CD14-positive monocyte (primary cell): ENCODE measurements around the gene BCL3. TPM values are rescaled to one million over a fixed set of nuclear protein-coding genes. Genes with fewer than 3 reads are reported as not detected.
A peak's percentile ranks its signal among the peaks of the same experiment; 100 is the strongest.

Experiments used
- DNase-seq, 3 donors: peaks; one replicate each; pipeline ENCODE4 v3.0.0-alpha.2; 2011 to 2022
- H2AFZ ChIP-seq: 2 replicates; pipeline ENCODE4 v1.6.0; 2012; ENCODE audit warnings: mild to moderate bottlenecking, low read depth, low read length, inconsistent platforms; ENCODE audit not compliant: insufficient read depth, poor library complexity, severe bottlenecking
- H3K27ac ChIP-seq, 2 donors: 1 replicate in 1 of 2; 2 replicates in 1 of 2; pipeline ENCODE4 v1.5.1; 2012 to 2013; ENCODE audit warnings: low read length in 2 of 2, control low read depth in 1 of 2, inconsistent platforms in 1 of 2, low read depth in 1 of 2, mild to moderate bottlenecking in 1 of 2
- H3K27me3 ChIP-seq, 2 donors: one replicate each; pipeline versions ENCODE4 v1.6.0 to v1.6.1; 2011 to 2013; ENCODE audit warnings: low read length in 2 of 2; ENCODE audit not compliant: control insufficient read depth in 2 of 2, insufficient read depth in 2 of 2
- H3K36me3 ChIP-seq, 2 donors: replicated peaks in 1 of 2; 1 replicate in 1 of 2; 2 replicates in 1 of 2; pipeline versions ENCODE4 v1.5.1 to v1.6.1; 2012 to 2013; ENCODE audit warnings: low read length in 2 of 2, control low read depth in 1 of 2, inconsistent platforms in 1 of 2, mild to moderate bottlenecking in 1 of 2; ENCODE audit not compliant: insufficient read depth in 2 of 2, control insufficient read depth in 1 of 2
- H3K4me1 ChIP-seq, 2 donors: 1 replicate in 1 of 2; 2 replicates in 1 of 2; pipeline versions ENCODE4 v1.5.1 to v1.6.1; 2012 to 2013; ENCODE audit warnings: low read length in 2 of 2, control low read depth in 1 of 2, inconsistent platforms in 1 of 2, mild to moderate bottlenecking in 1 of 2, moderate library complexity in 1 of 2; ENCODE audit not compliant: insufficient read depth in 2 of 2, control insufficient read depth in 1 of 2
- H3K4me2 ChIP-seq: replicated peaks from 2 replicates; pipeline ENCODE3; 2012; ENCODE audit warnings: low read length, moderate library complexity, mild to moderate bottlenecking; ENCODE audit not compliant: poor library complexity, severe bottlenecking; ENCODE audit errors: extremely low read depth
- H3K4me3 ChIP-seq, 3 experiments: fragments of 200-600 bp in 1 of 3; sonication (generic) in 1 of 3; replicated peaks in 1 of 3; 1 replicate in 2 of 3; 2 replicates in 1 of 3; pipeline ENCODE4 v1.5.1; 2011 to 2013; ENCODE audit warnings: low read length in 3 of 3, mild to moderate bottlenecking in 3 of 3, control low read depth in 2 of 3, low read depth in 2 of 3, inconsistent platforms in 1 of 3, moderate library complexity in 1 of 3
- H3K79me2 ChIP-seq: 2 replicates; pipeline ENCODE4 v1.6.0; 2012; ENCODE audit warnings: mild to moderate bottlenecking, control low read depth, inconsistent platforms, low read length, moderate library complexity; ENCODE audit not compliant: insufficient read depth
- H3K9ac ChIP-seq: 2 replicates; pipeline ENCODE4 v1.6.0; 2017; ENCODE audit warnings: low read length, mild to moderate bottlenecking; ENCODE audit not compliant: insufficient read depth, poor library complexity, severe bottlenecking
- H3K9me3 ChIP-seq, 2 donors: replicated peaks in 1 of 2; 1 replicate in 1 of 2; 2 replicates in 1 of 2; pipeline versions ENCODE4 v1.5.1 to v1.6.1; 2012 to 2013; ENCODE audit warnings: low read length in 2 of 2, control low read depth in 1 of 2; ENCODE audit not compliant: control insufficient read depth in 1 of 2, insufficient read depth in 1 of 2
- H4K20me1 ChIP-seq: 2 replicates; pipeline ENCODE4 v1.6.0; 2012; ENCODE audit warnings: mild to moderate bottlenecking, low read length, control low read depth, moderate library complexity; ENCODE audit not compliant: insufficient read depth
- H3K27ac Mint-ChIP-seq, 7 donors: one replicate each; pipeline ENCODE4 v1.8.0; 2020; ENCODE audit warnings: mild to moderate bottlenecking in 7 of 7, mixed read lengths in 7 of 7, moderate library complexity in 6 of 7, inconsistent platforms in 2 of 7
- H3K27me3 Mint-ChIP-seq, 3 donors: one replicate each; pipeline ENCODE4 v1.8.0; 2021 to 2022; ENCODE audit warnings: low read depth in 3 of 3, mild to moderate bottlenecking in 3 of 3, mixed read lengths in 3 of 3, moderate library complexity in 3 of 3, inconsistent platforms in 1 of 3
- H3K36me3 Mint-ChIP-seq, 2 donors: one replicate each; pipeline ENCODE4 v1.8.0; 2020; ENCODE audit warnings: mixed read lengths in 2 of 2, inconsistent platforms in 1 of 2, mild to moderate bottlenecking in 1 of 2
- H3K4me1 Mint-ChIP-seq: one replicate; pipeline ENCODE4 v1.8.0; 2020; ENCODE audit warnings: mild to moderate bottlenecking, mixed read lengths
- H3K4me3 Mint-ChIP-seq, 2 donors: one replicate each; pipeline ENCODE4 v1.8.0; 2020; ENCODE audit warnings: mild to moderate bottlenecking in 2 of 2, mixed read lengths in 2 of 2, moderate library complexity in 1 of 2
- H3K9me3 Mint-ChIP-seq, 7 donors: one replicate each; pipeline ENCODE4 v1.8.0; 2020 to 2022; ENCODE audit warnings: mixed read lengths in 7 of 7, mild to moderate bottlenecking in 6 of 7, moderate library complexity in 6 of 7, inconsistent platforms in 2 of 7
- CTCF ChIP-seq: fragments of 200-600 bp; IDR thresholded peaks from one replicate; pipeline ENCODE4 v1.8.0; 2022; ENCODE audit warnings: antibody characterized with exemption, mild to moderate bottlenecking
- WGBS: methylation state at CpG from one replicate; pipeline ENCODE4 v1.1.5; 2013; ENCODE audit warnings: missing lambda C conversion rate; ENCODE audit not compliant: insufficient coverage; 5-methylcytosine and 5-hydroxymethylcytosine counted together
- intact Hi-C, 2 donors: fragments of 100-400 bp; cut with micrococcal nuclease; formaldehyde crosslinking; loops; one replicate each; pipeline versions ENCODE4 v1.15.0 to v1.15.1; 2023
- polyA plus RNA-seq, 3 donors: library from polyadenylated mRNA; depleted of rRNA in 1 of 3; unstranded in 2 of 3; stranded (reverse) in 1 of 3; fragments of 300-500 nt in 2 of 3; fragments of >200 nt in 1 of 3; fragmentation: Illumina TruSeq in 2 of 3; gene quantifications; 1 replicate in 2 of 3; 2 replicates in 1 of 3; pipeline ENCODE4 v1.2.3, GENCODE V29; 2012 to 2021
- small RNA-seq: library from RNA; depleted of rRNA; stranded (forward); fragments of <200 nt; gene quantifications from one replicate; pipeline ENCODE3, GENCODE V24; 2012; ENCODE audit warnings: low read depth; ENCODE audit not compliant: insufficient read length

The BCL3 gene
- polyA plus RNA-seq, 3 donors: 18.7 to 160 (median 23.1) TPM

DNA sequence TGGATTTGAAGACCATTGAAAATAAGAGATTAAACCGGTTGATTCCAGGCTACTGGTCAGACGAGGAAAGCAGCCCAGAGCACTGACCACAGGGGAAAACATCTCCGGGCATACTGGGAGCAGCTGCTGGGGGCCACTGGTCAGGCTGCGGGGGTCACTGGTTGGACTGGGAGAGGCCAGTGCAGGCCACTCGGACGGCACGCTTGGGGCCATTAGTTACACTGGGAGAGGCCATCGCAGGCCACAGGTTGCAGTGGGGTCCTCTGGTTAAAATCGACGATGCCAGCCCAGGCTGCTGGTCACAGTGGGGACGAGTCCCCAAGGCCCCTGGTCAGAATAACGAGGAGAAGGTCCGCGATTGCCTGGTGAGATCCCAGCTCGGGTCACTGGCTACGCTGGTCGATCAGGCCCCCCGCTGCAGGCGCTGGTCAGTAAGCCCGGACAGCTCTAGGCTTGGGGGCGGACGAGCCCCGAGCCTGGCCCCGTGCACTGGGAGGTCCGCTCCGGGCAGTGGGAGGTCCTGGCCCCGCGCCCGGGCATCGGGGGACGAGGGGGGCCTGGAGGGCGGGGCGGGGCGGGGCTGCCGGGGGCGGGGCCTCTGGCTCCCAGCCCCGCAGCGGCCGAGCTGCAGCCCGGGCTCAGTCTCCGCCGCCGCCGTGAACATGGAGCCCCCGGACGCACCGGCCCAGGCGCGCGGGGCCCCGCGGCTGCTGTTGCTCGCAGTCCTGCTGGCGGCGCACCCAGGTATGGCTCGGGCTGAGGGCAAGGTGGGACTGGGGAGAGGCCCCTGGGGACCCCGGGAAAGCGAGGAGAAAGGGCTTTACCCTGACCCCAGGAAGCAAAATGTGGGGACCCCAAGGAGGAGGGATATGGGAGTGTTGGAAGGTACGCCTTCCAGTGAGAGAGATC, 60.2 kb downstream of the BCL3 start, which contains the start of gene BCAM:
BCAM (plus strand) TSS at position 641 of the 909 bp plus-strand sequence; CDS start at position 663, 22 bp downstream.
- H2AFZ ChIP-seq: peak within 1 kb of the TSS; percentile 66
- H3K4me1 Mint-ChIP-seq: peaks cover 12% of the 10 kb centered on the region

More for the DNA sequence above, 60.2 kb downstream of the BCL3 start, which contains the start of gene BCAM:
- peaks cover 3 to 19% of the 10 kb centered on the region in 2 donors for H3K27me3 ChIP-seq
- Mint-ChIP-seq H3K4me3 (peak within 1 kb of the TSS; percentile 65 to 84), H3K27ac (peak within 1 kb of the TSS in 2 of 7 donors; percentile 8 to 19), H3K27me3 (peaks cover 21 to 32% (median 22%) of the 10 kb centered on the region in 3 donors), H3K36me3 (no peaks in the 10 kb centered on the region), H3K9me3 (peaks cover 0 to 10% (median 4%) of the 10 kb centered on the region in 7 donors)
- intact Hi-C loops: no loop called here
- H3K36me3 ChIP-seq: no peaks in the 10 kb centered on the region
- H3K9ac ChIP-seq: peak within 1 kb of the TSS; percentile 27
- H3K79me2 ChIP-seq: no peaks in the 10 kb centered on the region
- 2% methylated on average over 57 of the region's 59 CpGs for WGBS
- peaks cover 6 to 10% of the 10 kb centered on the region in 2 donors for H3K4me1 ChIP-seq
- H3K9me3 ChIP-seq: peaks cover 0 to 5% of the 10 kb centered on the region in 2 donors
- TF ChIP-seq CTCF: no peak
- DNase-seq: peak in 1 of 3 donors; percentile 4
- H3K27ac ChIP-seq: no peak within 1 kb of the TSS
- peak within 1 kb of the TSS; percentile 65 for H3K4me2 ChIP-seq
- peak within 1 kb of the TSS in 2 of 3 experiments; percentile 11 to 57 for H3K4me3 ChIP-seq
- no peaks in the 10 kb centered on the region for H4K20me1 ChIP-seq

Small RNA genes lying within 50 kb of the gene (small RNA-seq; reads per million reads assigned to genes)
- gene RF00156 (not detected), gene RF00285 (not detected)

Other genes with a start within 250 kb of the BCL3 start
- gene ZNF180, start 248.2 kb upstream of the BCL3 start, polyA plus RNA-seq: 1 to 10 TPM; 1.2 to 3.5 (median 2.7) TPM
- not detected for gene CEACAM20, start 219.0 kb upstream of the BCL3 start, polyA plus RNA-seq
- under 1 TPM; 0.23 to 0.46 (median 0.44) TPM for gene IGSF23, start 135.1 kb upstream of the BCL3 start, polyA plus RNA-seq
- 10 to 100 TPM; 10.1 to 20.2 (median 12.9) TPM for gene PVR, start 104.8 kb upstream of the BCL3 start, polyA plus RNA-seq
- 1 to 10 TPM in 1 of 3 donors, not detected in 2; 7.6 TPM for gene CEACAM19, start 77.2 kb upstream of the BCL3 start, polyA plus RNA-seq
- gene CEACAM16, start 49.6 kb upstream of the BCL3 start, polyA plus RNA-seq: not detected
- not detected for gene CBLC, start 29.2 kb downstream of the BCL3 start, polyA plus RNA-seq
- gene BCAM, start 60.4 kb downstream of the BCL3 start, polyA plus RNA-seq: under 1 TPM in 1 of 3 donors, not detected in 2; 0.09 TPM
- 10 to 100 TPM in 1 of 3 donors, 1 to 10 TPM in 2; 5.6 to 18.2 (median 9.3) TPM for gene NECTIN2, start 97.6 kb downstream of the BCL3 start, polyA plus RNA-seq
- 10 to 100 TPM; 15.0 to 25.4 (median 16.4) TPM for gene TOMM40, start 142.5 kb downstream of the BCL3 start, polyA plus RNA-seq
- 1 to 10 TPM in 1 of 3 donors, under 1 TPM in 1, not detected in 1; 0.30 to 1.0 TPM for gene APOE, start 157.1 kb downstream of the BCL3 start, polyA plus RNA-seq
- under 1 TPM in 1 of 3 donors, not detected in 2; 0.20 TPM for gene APOC1, start 165.9 kb downstream of the BCL3 start, polyA plus RNA-seq
- not detected for gene APOC4, start 193.5 kb downstream of the BCL3 start, polyA plus RNA-seq
- not detected for gene APOC2, start 197.3 kb downstream of the BCL3 start, polyA plus RNA-seq
- 10 to 100 TPM; 14.7 to 84.3 (median 20.0) TPM for gene CLPTM1, start 206.7 kb downstream of the BCL3 start, polyA plus RNA-seq